Caco-2 (cell line): ENCODE data around the gene LGI2. TPM values are rescaled to one million over a fixed set of nuclear protein-coding genes. Genes with fewer than 3 reads are reported as not detected.

Experiments used
- BruUV-seq: library from RNA; stranded (reverse); fragments of 400-500 nt; replicated peaks from 2 replicates; lab custom pipeline; 2021; lab: Mats Ljungman, UMichigan
- CTCF ChIA-PET: fragments of 300-600 bp; sonication (Branson Sonifier 250); formaldehyde crosslinking; loops from one replicate; lab custom pipeline; 2022; ENCODE audit warnings: antibody characterized with exemption; lab: Charles Lee
- POLR2A ChIA-PET: fragments of 300-600 bp; sonication (Branson Sonifier 250); formaldehyde crosslinking; loops from one replicate; lab custom pipeline; 2022; ENCODE audit warnings: antibody characterized with exemption; lab: Charles Lee
- DNase-seq, 2 experiments: peaks; one replicate each; pipeline versions ENCODE4 v3.0.0 to v3.0.0-alpha.2; 2020 to 2022
- H3K27me3 ChIP-seq: replicated peaks from 2 replicates; pipeline ENCODE4 v1.6.0; 2011; ENCODE audit warnings: low read length; ENCODE audit not compliant: control insufficient read depth, insufficient read depth
- H3K36me3 ChIP-seq: 2 replicates; pipeline ENCODE4 v1.5.1; 2011; ENCODE audit warnings: low read length; ENCODE audit not compliant: control insufficient read depth, insufficient read depth
- H3K4me1 ChIP-seq: fragments of 250-450 bp; sonication (Bioruptor Pico); 2 replicates; pipeline ENCODE4 v1.5.1; 2020; ENCODE audit warnings: mild to moderate bottlenecking
- H3K4me3 ChIP-seq: 2 replicates; pipeline ENCODE4 v1.5.1; 2011; ENCODE audit warnings: low read depth, mild to moderate bottlenecking, control low read depth, low read length
- H3K9me3 ChIP-seq: fragments of 250-450 bp; sonication (Bioruptor Pico); 2 replicates; pipeline ENCODE4 v1.5.1; 2020; ENCODE audit warnings: mild to moderate bottlenecking, moderate library complexity
- H3K27ac Mint-ChIP-seq: one replicate; pipeline ENCODE4 v1.8.0; 2022; ENCODE audit warnings: mixed read lengths; ENCODE audit not compliant: unreplicated experiment
- H3K27me3 Mint-ChIP-seq: one replicate; pipeline ENCODE4 v1.8.0; 2022; ENCODE audit warnings: mixed read lengths; ENCODE audit not compliant: insufficient read depth, unreplicated experiment
- H3K36me3 Mint-ChIP-seq: one replicate; pipeline ENCODE4 v1.8.0; 2022; ENCODE audit warnings: mild to moderate bottlenecking, mixed read lengths; ENCODE audit not compliant: insufficient read depth, unreplicated experiment
- H3K4me1 Mint-ChIP-seq: one replicate; pipeline ENCODE4 v1.8.0; 2022; ENCODE audit warnings: low read depth, mixed read lengths; ENCODE audit not compliant: unreplicated experiment
- H3K4me3 Mint-ChIP-seq: one replicate; pipeline ENCODE4 v1.8.0; 2022; ENCODE audit warnings: mild to moderate bottlenecking, moderate library complexity, mixed read lengths; ENCODE audit not compliant: unreplicated experiment
- H3K9me3 Mint-ChIP-seq: one replicate; pipeline ENCODE4 v1.8.0; 2022; ENCODE audit warnings: mixed read lengths; ENCODE audit not compliant: unreplicated experiment
- intact Hi-C: fragments of 100-400 bp; cut with micrococcal nuclease; formaldehyde crosslinking; loops from one replicate; pipeline ENCODE4 v1.10.0; 2022; ENCODE audit not compliant: unreplicated experiment
- total RNA-seq: library from RNA; stranded (reverse); gene quantifications from 2 replicates; pipeline ENCODE4 v1.2.3, GENCODE V29; 2022
- TF ChIP-seq, protein P1 (sequence below), 2 experiments: fragments of 200-600 bp in 1 of 2; IDR thresholded peaks; 1 replicate in 1 of 2; 2 replicates in 1 of 2; pipeline versions ENCODE4 v1.5.1 to v1.8.0; 2011 to 2022; ENCODE audit warnings: antibody characterized with exemption in 1 of 2, control low read depth in 1 of 2, inconsistent platforms in 1 of 2, low read depth in 1 of 2, low read length in 1 of 2, mild to moderate bottlenecking in 1 of 2, moderate library complexity in 1 of 2; ENCODE audit not compliant: insufficient read depth in 1 of 2, severe bottlenecking in 1 of 2, unreplicated experiment in 1 of 2

LGI2 gene
- total RNA-seq, 1 experiment from 2014 or later = 7.5 TPM

DNA sequence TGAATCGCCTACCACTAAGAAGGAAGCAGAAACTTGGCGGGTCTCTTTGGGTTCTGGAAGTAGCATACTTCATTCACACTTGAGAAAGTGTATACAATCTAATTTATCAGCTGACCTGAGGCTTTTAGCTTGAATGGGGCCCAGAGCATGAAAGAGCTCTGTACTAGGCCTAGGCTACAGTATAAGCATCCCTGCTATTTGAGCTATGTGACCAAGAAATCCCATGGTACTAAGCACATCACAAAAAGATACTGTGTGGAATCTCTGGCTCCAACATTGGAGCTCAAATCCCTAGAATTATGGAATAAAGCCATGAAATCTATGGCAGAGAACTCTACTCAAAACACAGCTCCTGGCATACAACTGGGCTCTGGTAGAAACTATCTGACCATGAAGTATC, 74.0 kb downstream of the LGI2 start:
- BruUV-seq = no TSS peak
- no peak for DNase-seq
- Mint-ChIP-seq H3K36me3 (no peaks in the 10 kb centered on the region), H3K4me1 (no peaks in the 10 kb centered on the region), H3K27ac (no peak overlapping the region), H3K4me3 (no peak overlapping the region), H3K9me3 (no peaks in the 10 kb centered on the region), H3K27me3 (peaks cover 7% of the 10 kb centered on the region)
- ChIA-PET CTCF (no interaction called here), POLR2A (no interaction called here)
- Histone ChIP-seq H3K4me3 (no peak overlapping the region), H3K9me3 (no peaks in the 10 kb centered on the region), H3K4me1 (no peaks in the 10 kb centered on the region), H3K27me3 (no peaks in the 10 kb centered on the region), H3K36me3 (no peaks in the 10 kb centered on the region)
- TF ChIP-seq, protein P1, sequence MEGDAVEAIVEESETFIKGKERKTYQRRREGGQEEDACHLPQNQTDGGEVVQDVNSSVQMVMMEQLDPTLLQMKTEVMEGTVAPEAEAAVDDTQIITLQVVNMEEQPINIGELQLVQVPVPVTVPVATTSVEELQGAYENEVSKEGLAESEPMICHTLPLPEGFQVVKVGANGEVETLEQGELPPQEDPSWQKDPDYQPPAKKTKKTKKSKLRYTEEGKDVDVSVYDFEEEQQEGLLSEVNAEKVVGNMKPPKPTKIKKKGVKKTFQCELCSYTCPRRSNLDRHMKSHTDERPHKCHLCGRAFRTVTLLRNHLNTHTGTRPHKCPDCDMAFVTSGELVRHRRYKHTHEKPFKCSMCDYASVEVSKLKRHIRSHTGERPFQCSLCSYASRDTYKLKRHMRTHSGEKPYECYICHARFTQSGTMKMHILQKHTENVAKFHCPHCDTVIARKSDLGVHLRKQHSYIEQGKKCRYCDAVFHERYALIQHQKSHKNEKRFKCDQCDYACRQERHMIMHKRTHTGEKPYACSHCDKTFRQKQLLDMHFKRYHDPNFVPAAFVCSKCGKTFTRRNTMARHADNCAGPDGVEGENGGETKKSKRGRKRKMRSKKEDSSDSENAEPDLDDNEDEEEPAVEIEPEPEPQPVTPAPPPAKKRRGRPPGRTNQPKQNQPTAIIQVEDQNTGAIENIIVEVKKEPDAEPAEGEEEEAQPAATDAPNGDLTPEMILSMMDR (IDR thresholded peaks at IDR 0.05; ENCODE audit: insufficient read depth in 1 of 2, low read depth in 1 of 2, low read length in 1 of 2, severe bottlenecking in 1 of 2, unreplicated experiment in 1 of 2) = no peak
- intact Hi-C loops = no loop called here

DNA sequence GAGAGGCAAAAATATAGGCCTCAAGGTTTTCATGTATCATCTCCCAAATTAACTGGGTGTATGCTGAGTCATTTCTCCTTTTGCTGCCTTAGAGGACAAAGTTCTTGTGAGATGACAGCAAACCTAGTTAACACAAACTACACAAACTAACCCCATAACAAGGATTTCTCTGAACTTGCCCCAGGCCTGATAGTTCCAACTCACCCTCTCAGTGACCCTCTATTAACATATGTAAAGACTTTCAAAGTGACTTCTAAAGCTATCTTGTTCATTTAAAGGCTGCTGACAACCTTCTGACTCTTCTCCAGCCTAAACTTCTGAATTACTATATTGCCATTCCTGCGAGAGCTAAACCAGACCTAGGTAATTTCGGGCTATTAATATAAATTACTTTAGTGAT, 74.7 kb downstream of the LGI2 start:
- no peak for DNase-seq
- no peaks in the 10 kb centered on the region for H3K9me3 Mint-ChIP-seq
- Histone ChIP-seq H3K4me1 (no peaks in the 10 kb centered on the region), H3K27me3 (no peaks in the 10 kb centered on the region), H3K4me3 (no peak overlapping the region), H3K36me3 (no peaks in the 10 kb centered on the region), H3K9me3 (no peaks in the 10 kb centered on the region)
- POLR2A ChIA-PET = no interaction called here
- TF ChIP-seq, protein P1 (IDR thresholded peaks at IDR 0.05; ENCODE audit: insufficient read depth in 1 of 2, low read depth in 1 of 2, low read length in 1 of 2, severe bottlenecking in 1 of 2, unreplicated experiment in 1 of 2) = no peak
- intact Hi-C loops = no loop called here
- no peaks in the 10 kb centered on the region for H3K4me1 Mint-ChIP-seq
- peaks cover 7% of the 10 kb centered on the region for H3K27me3 Mint-ChIP-seq
- CTCF ChIA-PET = no interaction called here
- H3K36me3 Mint-ChIP-seq = no peaks in the 10 kb centered on the region
- no TSS peak for BruUV-seq
- no peak overlapping the region for H3K4me3 Mint-ChIP-seq
- H3K27ac Mint-ChIP-seq = no peak overlapping the region

DNA sequence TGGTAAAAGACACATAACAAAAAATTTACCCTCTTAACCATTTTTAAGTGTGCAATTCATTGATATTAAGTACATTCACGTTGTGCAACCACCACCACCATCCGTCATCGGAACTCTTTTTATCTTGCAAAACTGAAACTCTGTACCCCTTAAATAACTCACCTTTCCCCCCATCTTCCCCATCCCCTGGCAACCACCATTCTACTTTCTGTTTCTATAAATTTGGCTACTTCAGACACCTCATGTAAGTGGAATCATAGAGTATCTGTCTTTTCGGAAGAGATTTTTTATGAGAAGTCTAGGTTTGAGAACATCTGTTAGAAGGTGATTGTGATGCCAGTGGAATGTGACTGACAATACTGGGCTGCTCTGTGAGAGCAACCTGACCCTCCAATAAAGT, 78.1 kb downstream of the LGI2 start:
- BruUV-seq = no TSS peak
- POLR2A ChIA-PET = no interaction called here
- intact Hi-C loops = no loop called here

More for the DNA sequence above, 78.1 kb downstream of the LGI2 start:
- Mint-ChIP-seq H3K36me3 (no peaks in the 10 kb centered on the region), H3K27ac (no peak overlapping the region), H3K4me1 (no peaks in the 10 kb centered on the region), H3K27me3 (peaks cover 7% of the 10 kb centered on the region), H3K4me3 (no peak overlapping the region), H3K9me3 (no peaks in the 10 kb centered on the region)
- no peak overlapping the region for H3K4me3 ChIP-seq
- CTCF ChIA-PET = no interaction called here
- H3K9me3 ChIP-seq = no peaks in the 10 kb centered on the region
- H3K36me3 ChIP-seq = no peaks in the 10 kb centered on the region
- H3K4me1 ChIP-seq = no peaks in the 10 kb centered on the region
- H3K27me3 ChIP-seq = no peaks in the 10 kb centered on the region
- TF ChIP-seq, protein P1 (IDR thresholded peaks at IDR 0.05; ENCODE audit: insufficient read depth in 1 of 2, low read depth in 1 of 2, low read length in 1 of 2, severe bottlenecking in 1 of 2, unreplicated experiment in 1 of 2) = no peak
- no peak for DNase-seq
